Activated CD4-positive, alpha-beta memory T cell treated with anti-CD3 and anti-CD28 coated beads for 36 hours (primary cell): ENCODE measurements around the gene RPL10L. TPM values are rescaled to one million over a fixed set of nuclear protein-coding genes. Genes with fewer than 3 reads are reported as not detected.

ENCODE experiments used
- CTCF ChIA-PET: fragments of 350-600 bp; sonication (Branson Sonifier 250); formaldehyde crosslinking; loops from one replicate; lab custom pipeline; 2021; ENCODE audit warnings: antibody characterized with exemption, inconsistent platforms; lab: Charles Lee
- POLR2A ChIA-PET: fragments of 350-600 bp; sonication (Branson Sonifier 250); formaldehyde crosslinking; loops from one replicate; lab custom pipeline; 2021; ENCODE audit warnings: antibody characterized with exemption; lab: Charles Lee
- DNase-seq: peaks from one replicate; pipeline ENCODE4 v3.0.0-alpha.2; 2020
- H3K27ac Mint-ChIP-seq: one replicate; pipeline ENCODE4 v1.8.0; 2021; ENCODE audit warnings: mixed read lengths
- H3K27me3 Mint-ChIP-seq: one replicate; pipeline ENCODE4 v1.8.0; 2021; ENCODE audit warnings: mixed read lengths
- H3K36me3 Mint-ChIP-seq: one replicate; pipeline ENCODE4 v1.8.0; 2021; ENCODE audit warnings: mixed read lengths
- H3K4me1 Mint-ChIP-seq: one replicate; pipeline ENCODE4 v1.8.0; 2021; ENCODE audit warnings: low read depth, mixed read lengths
- H3K4me3 Mint-ChIP-seq: one replicate; pipeline ENCODE4 v1.8.0; 2021; ENCODE audit warnings: mild to moderate bottlenecking, mixed read lengths
- H3K9me3 Mint-ChIP-seq: one replicate; pipeline ENCODE4 v1.8.0; 2021; ENCODE audit warnings: mixed read lengths
- intact Hi-C: fragments of 100-400 bp; cut with micrococcal nuclease; formaldehyde crosslinking; loops from one replicate; pipeline ENCODE4 v1.15.1; 2023
- total RNA-seq, 2 experiments: library from RNA; stranded (reverse); gene quantifications; one replicate each; pipeline ENCODE4 v1.2.3, GENCODE V29; 2021

The RPL10L gene
- not detected for total RNA-seq

GRCh38 chr14:46651526-46652144 lies at the start of gene RPL10L:
Gene RPL10L, minus strand, starts transcription at chr14:46651781. Its CDS starts 45 bp downstream, at chr14:46651736.
- no peak for DNase-seq
- H3K36me3 Mint-ChIP-seq: no peaks in the 10 kb centered on the region
- intact Hi-C loops: no loop called here
- H3K9me3 Mint-ChIP-seq: peaks cover 4% of the 10 kb centered on the region
- ChIA-PET CTCF (interaction anchor here (0.6 kb wide), 1 partner anchor 92 kb away, joined by 4 read pairs; no protein-coding TSS in a partner anchor), POLR2A (no interaction called here)
- H3K27me3 Mint-ChIP-seq: no peaks in the 10 kb centered on the region
- H3K4me3 Mint-ChIP-seq: no peak within 1 kb of the TSS
- H3K4me1 Mint-ChIP-seq: no peaks in the 10 kb centered on the region
- H3K27ac Mint-ChIP-seq: no peak within 1 kb of the TSS

GRCh38 chr14:46691819-46692218 lies 40.2 kb upstream of the RPL10L start:
- no peaks in the 10 kb centered on the region for H3K27me3 Mint-ChIP-seq
- POLR2A ChIA-PET: no interaction called here
- no peak overlapping the region for H3K4me3 Mint-ChIP-seq
- H3K27ac Mint-ChIP-seq: no peak overlapping the region
- intact Hi-C loops: no loop called here
- DNase-seq: no peak
- H3K36me3 Mint-ChIP-seq: no peaks in the 10 kb centered on the region
- no peaks in the 10 kb centered on the region for H3K4me1 Mint-ChIP-seq
- CTCF ChIA-PET: no interaction called here
- peaks cover 12% of the 10 kb centered on the region for H3K9me3 Mint-ChIP-seq

- CTCF ChIA-PET: no interaction called here
- Mint-ChIP-seq H3K4me1 (no peaks in the 10 kb centered on the region), H3K4me3 (no peak overlapping the region), H3K27ac (no peak overlapping the region), H3K27me3 (no peaks in the 10 kb centered on the region), H3K36me3 (no peaks in the 10 kb centered on the region), H3K9me3 (peaks cover 37% of the 10 kb centered on the region)
- no peak for DNase-seq
- intact Hi-C loops: no loop called here
- POLR2A ChIA-PET: no interaction called here
Measured at GRCh38 chr14:46686652-46687051, 35.1 kb upstream of the RPL10L start.

- no peaks in the 10 kb centered on the region for H3K27me3 Mint-ChIP-seq
- H3K36me3 Mint-ChIP-seq: no peaks in the 10 kb centered on the region
- ChIA-PET POLR2A (no interaction called here), CTCF (no interaction called here)
- H3K27ac Mint-ChIP-seq: no peak overlapping the region
- peaks cover 23% of the 10 kb centered on the region for H3K9me3 Mint-ChIP-seq
- H3K4me1 Mint-ChIP-seq: no peaks in the 10 kb centered on the region
- intact Hi-C loops: no loop called here
- H3K4me3 Mint-ChIP-seq: no peak overlapping the region
- DNase-seq: no peak
Measured at GRCh38 chr14:46672128-46672527, 20.5 kb upstream of the RPL10L start.

GRCh38 chr14:46663382-46663781 lies 11.8 kb upstream of the RPL10L start:
- DNase-seq: no peak
- intact Hi-C loops: no loop called here
- Mint-ChIP-seq H3K36me3 (no peaks in the 10 kb centered on the region), H3K9me3 (peaks cover 24% of the 10 kb centered on the region), H3K4me3 (no peak overlapping the region), H3K4me1 (no peaks in the 10 kb centered on the region), H3K27me3 (no peaks in the 10 kb centered on the region), H3K27ac (no peak overlapping the region)
- CTCF ChIA-PET: no interaction called here
- POLR2A ChIA-PET: no interaction called here

- no peak overlapping the region for H3K4me3 Mint-ChIP-seq
- H3K27me3 Mint-ChIP-seq: no peaks in the 10 kb centered on the region
- no peaks in the 10 kb centered on the region for H3K4me1 Mint-ChIP-seq
- ChIA-PET CTCF (no interaction called here), POLR2A (no interaction called here)
- intact Hi-C loops: no loop called here
- H3K9me3 Mint-ChIP-seq: peaks cover 26% of the 10 kb centered on the region
- DNase-seq: no peak
- H3K27ac Mint-ChIP-seq: no peak overlapping the region
- no peaks in the 10 kb centered on the region for H3K36me3 Mint-ChIP-seq
Measured at GRCh38 chr14:46661728-46662127, 10.1 kb upstream of the RPL10L start.

- Mint-ChIP-seq H3K9me3 (peaks cover 4% of the 10 kb centered on the region), H3K27me3 (no peaks in the 10 kb centered on the region), H3K27ac (no peak overlapping the region), H3K4me1 (no peaks in the 10 kb centered on the region), H3K4me3 (no peak overlapping the region), H3K36me3 (no peaks in the 10 kb centered on the region)
- POLR2A ChIA-PET: no interaction called here
- CTCF ChIA-PET: no interaction called here
- intact Hi-C loops: no loop called here
- DNase-seq: no peak
Measured at GRCh38 chr14:46653031-46653755, 1.6 kb upstream of the RPL10L start.

GRCh38 chr14:46646796-46647195 lies 4.8 kb downstream of the RPL10L start:
- H3K4me3 Mint-ChIP-seq: no peak overlapping the region

GRCh38 chr14:46626876-46627275 lies 24.7 kb downstream of the RPL10L start:
- ChIA-PET POLR2A (no interaction called here), CTCF (no interaction called here)
- Mint-ChIP-seq H3K4me1 (no peaks in the 10 kb centered on the region), H3K27ac (no peak overlapping the region), H3K36me3 (no peaks in the 10 kb centered on the region), H3K9me3 (peaks cover 7% of the 10 kb centered on the region), H3K27me3 (no peaks in the 10 kb centered on the region), H3K4me3 (no peak overlapping the region)
- intact Hi-C loops: no loop called here
- no peak for DNase-seq

More at GRCh38 chr14:46646796-46647195, 4.8 kb downstream of the RPL10L start:
- DNase-seq: no peak
- Mint-ChIP-seq H3K9me3 (peaks cover 4% of the 10 kb centered on the region), H3K4me1 (no peaks in the 10 kb centered on the region), H3K27me3 (no peaks in the 10 kb centered on the region), H3K36me3 (no peaks in the 10 kb centered on the region), H3K27ac (no peak overlapping the region)
- POLR2A ChIA-PET: no interaction called here
- intact Hi-C loops: no loop called here
- CTCF ChIA-PET: no interaction called here
